ENCODE measurements around the gene SETBP1.

SETBP1 gene

DNA sequence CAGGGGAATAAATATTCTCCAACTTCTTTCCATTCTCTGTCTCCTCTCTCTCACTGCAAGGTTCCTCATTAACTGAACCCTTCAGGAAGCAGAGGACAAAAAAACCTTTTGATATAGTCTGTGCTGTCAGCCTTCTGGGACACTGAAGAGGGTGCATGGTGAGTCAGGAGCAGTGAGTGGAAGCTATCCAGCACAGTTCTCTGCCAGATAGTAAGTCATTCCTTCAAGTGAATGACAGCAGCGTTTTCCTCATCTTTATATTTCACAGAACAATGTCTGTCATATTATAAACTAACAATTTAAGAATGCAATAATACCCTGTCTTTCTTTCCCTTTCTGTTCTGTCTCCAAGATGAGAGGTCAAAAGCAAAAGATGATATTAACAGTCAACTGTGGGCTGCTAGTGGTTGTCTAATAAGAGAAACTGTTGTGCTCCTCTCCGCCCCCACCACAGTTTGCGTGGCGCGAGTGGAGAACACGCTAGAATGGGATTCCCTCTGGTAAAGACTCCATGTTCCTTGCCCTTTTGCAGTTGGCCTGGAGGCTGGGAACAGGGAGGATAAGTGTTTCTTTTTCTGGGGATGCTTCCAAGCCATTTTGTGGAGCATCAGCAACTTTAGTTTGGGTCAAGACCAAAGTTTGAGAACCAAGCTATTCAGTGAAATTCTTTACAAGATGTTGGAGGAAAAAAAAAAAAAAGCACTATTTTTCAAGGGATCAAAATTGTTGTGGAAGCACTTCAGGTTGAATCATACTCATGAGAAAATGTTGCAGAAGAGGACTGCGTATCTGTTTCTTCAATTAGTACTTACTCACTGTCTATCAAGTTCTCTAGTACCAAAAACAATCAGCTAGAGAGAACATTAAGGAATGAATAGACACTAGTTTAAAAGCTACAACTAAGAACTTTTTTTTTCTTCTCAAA, 430.2 kb downstream of the SETBP1 start:
- H3K9me3 ChIP-seq (ENCODE audit: control insufficient read depth, insufficient read depth, low read depth, low read length) = no peaks in the 10 kb centered on the region
- no peak overlapping the region for H3K4me3 ChIP-seq (ENCODE audit: low read depth, low read length)
- TF ChIP-seq GLIS2 (tag by site-specific recombination; IDR thresholded peaks at IDR 0.05) (no peak), ZNF792 (tag by site-specific recombination; IDR thresholded peaks at IDR 0.05) (no peak), ZNF221 (tag by site-specific recombination; IDR thresholded peaks at IDR 0.05; ENCODE audit: borderline replicate concordance) (no peak), ZNF26 (tag by site-specific recombination; IDR thresholded peaks at IDR 0.05) (no peak), KLF9 (tag by site-specific recombination; IDR thresholded peaks at IDR 0.05; ENCODE audit: low read depth) (no peak), ZBTB11 (tag by site-specific recombination; conservative IDR thresholded peaks at IDR 0.05; ENCODE audit: low read depth) (no peak), ZNF292 (tag by site-specific recombination; IDR thresholded peaks at IDR 0.05; ENCODE audit: borderline replicate concordance, low read depth) (no peak), ZBTB6 (tag by site-specific recombination; IDR thresholded peaks at IDR 0.05) (no peak), WT1 (tag by site-specific recombination; IDR thresholded peaks at IDR 0.05) (no peak), ZNF114 (tag by site-specific recombination; IDR thresholded peaks at IDR 0.05) (no peak)
- TF ChIP-seq, protein P1, sequence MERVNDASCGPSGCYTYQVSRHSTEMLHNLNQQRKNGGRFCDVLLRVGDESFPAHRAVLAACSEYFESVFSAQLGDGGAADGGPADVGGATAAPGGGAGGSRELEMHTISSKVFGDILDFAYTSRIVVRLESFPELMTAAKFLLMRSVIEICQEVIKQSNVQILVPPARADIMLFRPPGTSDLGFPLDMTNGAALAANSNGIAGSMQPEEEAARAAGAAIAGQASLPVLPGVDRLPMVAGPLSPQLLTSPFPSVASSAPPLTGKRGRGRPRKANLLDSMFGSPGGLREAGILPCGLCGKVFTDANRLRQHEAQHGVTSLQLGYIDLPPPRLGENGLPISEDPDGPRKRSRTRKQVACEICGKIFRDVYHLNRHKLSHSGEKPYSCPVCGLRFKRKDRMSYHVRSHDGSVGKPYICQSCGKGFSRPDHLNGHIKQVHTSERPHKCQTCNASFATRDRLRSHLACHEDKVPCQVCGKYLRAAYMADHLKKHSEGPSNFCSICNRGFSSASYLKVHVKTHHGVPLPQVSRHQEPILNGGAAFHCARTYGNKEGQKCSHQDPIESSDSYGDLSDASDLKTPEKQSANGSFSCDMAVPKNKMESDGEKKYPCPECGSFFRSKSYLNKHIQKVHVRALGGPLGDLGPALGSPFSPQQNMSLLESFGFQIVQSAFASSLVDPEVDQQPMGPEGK (tag by site-specific recombination; IDR thresholded peaks at IDR 0.05) = no peak
- TF ChIP-seq, protein P2, sequence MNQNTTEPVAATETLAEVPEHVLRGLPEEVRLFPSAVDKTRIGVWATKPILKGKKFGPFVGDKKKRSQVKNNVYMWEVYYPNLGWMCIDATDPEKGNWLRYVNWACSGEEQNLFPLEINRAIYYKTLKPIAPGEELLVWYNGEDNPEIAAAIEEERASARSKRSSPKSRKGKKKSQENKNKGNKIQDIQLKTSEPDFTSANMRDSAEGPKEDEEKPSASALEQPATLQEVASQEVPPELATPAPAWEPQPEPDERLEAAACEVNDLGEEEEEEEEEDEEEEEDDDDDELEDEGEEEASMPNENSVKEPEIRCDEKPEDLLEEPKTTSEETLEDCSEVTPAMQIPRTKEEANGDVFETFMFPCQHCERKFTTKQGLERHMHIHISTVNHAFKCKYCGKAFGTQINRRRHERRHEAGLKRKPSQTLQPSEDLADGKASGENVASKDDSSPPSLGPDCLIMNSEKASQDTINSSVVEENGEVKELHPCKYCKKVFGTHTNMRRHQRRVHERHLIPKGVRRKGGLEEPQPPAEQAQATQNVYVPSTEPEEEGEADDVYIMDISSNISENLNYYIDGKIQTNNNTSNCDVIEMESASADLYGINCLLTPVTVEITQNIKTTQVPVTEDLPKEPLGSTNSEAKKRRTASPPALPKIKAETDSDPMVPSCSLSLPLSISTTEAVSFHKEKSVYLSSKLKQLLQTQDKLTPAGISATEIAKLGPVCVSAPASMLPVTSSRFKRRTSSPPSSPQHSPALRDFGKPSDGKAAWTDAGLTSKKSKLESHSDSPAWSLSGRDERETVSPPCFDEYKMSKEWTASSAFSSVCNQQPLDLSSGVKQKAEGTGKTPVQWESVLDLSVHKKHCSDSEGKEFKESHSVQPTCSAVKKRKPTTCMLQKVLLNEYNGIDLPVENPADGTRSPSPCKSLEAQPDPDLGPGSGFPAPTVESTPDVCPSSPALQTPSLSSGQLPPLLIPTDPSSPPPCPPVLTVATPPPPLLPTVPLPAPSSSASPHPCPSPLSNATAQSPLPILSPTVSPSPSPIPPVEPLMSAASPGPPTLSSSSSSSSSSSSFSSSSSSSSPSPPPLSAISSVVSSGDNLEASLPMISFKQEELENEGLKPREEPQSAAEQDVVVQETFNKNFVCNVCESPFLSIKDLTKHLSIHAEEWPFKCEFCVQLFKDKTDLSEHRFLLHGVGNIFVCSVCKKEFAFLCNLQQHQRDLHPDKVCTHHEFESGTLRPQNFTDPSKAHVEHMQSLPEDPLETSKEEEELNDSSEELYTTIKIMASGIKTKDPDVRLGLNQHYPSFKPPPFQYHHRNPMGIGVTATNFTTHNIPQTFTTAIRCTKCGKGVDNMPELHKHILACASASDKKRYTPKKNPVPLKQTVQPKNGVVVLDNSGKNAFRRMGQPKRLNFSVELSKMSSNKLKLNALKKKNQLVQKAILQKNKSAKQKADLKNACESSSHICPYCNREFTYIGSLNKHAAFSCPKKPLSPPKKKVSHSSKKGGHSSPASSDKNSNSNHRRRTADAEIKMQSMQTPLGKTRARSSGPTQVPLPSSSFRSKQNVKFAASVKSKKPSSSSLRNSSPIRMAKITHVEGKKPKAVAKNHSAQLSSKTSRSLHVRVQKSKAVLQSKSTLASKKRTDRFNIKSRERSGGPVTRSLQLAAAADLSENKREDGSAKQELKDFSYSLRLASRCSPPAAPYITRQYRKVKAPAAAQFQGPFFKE (tag by site-specific recombination; IDR thresholded peaks at IDR 0.05; ENCODE audit: borderline replicate concordance) = no peak
- TF ChIP-seq, protein P3, sequence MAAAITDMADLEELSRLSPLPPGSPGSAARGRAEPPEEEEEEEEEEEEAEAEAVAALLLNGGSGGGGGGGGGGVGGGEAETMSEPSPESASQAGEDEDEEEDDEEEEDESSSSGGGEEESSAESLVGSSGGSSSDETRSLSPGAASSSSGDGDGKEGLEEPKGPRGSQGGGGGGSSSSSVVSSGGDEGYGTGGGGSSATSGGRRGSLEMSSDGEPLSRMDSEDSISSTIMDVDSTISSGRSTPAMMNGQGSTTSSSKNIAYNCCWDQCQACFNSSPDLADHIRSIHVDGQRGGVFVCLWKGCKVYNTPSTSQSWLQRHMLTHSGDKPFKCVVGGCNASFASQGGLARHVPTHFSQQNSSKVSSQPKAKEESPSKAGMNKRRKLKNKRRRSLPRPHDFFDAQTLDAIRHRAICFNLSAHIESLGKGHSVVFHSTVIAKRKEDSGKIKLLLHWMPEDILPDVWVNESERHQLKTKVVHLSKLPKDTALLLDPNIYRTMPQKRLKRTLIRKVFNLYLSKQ (tag by site-specific recombination; IDR thresholded peaks at IDR 0.05; ENCODE audit: borderline replicate concordance) = no peak
- POLR2A ChIA-PET = no interaction called here
- H3K27ac ChIP-seq (ENCODE audit: extremely low read depth, low read depth, low read length) = no peak overlapping the region
- no peaks in the 10 kb centered on the region for H3K4me1 ChIP-seq (ENCODE audit: control insufficient read depth, insufficient read depth, low read length)
- no peaks in the 10 kb centered on the region for H3K36me3 ChIP-seq (ENCODE audit: control insufficient read depth in 2 of 2, insufficient read depth in 1 of 2, low read length in 2 of 2)
- CTCF ChIA-PET = interaction anchor here (0.7 to 1.1 kb wide), 2 partner anchors 17 to 184 kb away, joined by 3 to 4 read pairs; no protein-coding TSS in a partner anchor
